ENCODE data around the gene ABCA5. TPM values are rescaled to one million over a fixed set of nuclear protein-coding genes. Genes with fewer than 3 reads are reported as not detected.

ABCA5 gene
- total and polyA plus RNA-seq, 9 of the 15 experiments (the other 6 are each of a cell fraction or from before 2014, with no cell fraction given) = 0.74 to 2.3 (median 1.4) TPM

- no peak for DNase-seq (ENCODE audit: extremely low read depth in 1 of 4, low spot score in 3 of 4)
- no peaks in the 10 kb centered on the region for H3K9me1 ChIP-seq (ENCODE audit: control insufficient read depth, insufficient read depth, low read length)
- no peak for FAIRE-seq
- no peaks in the 10 kb centered on the region for H3K4me1 ChIP-seq (replicated peaks in 1 of 2; ENCODE audit: control insufficient read depth in 2 of 2, insufficient read depth in 2 of 2, low read length in 2 of 2)
- H3K9ac ChIP-seq (ENCODE audit: insufficient read depth in 1 of 2, low read depth in 2 of 2, low read length in 2 of 2) = no peak overlapping the region
- BruUV-seq (replicated peaks) = no TSS peak
- H3K27me3 ChIP-seq (ENCODE audit: control insufficient read depth in 2 of 2, insufficient read depth in 2 of 2, low read length in 2 of 2) = no peaks in the 10 kb centered on the region; a peak in 1 of 5 replicates
- no peaks in the 10 kb centered on the region for H3K79me2 ChIP-seq (ENCODE audit: control insufficient read depth, insufficient read depth, low read length)
- in situ Hi-C loops (cut with MboI) = no loop called here
- H3K9me3 ChIP-seq (replicated peaks; ENCODE audit: control insufficient read depth, insufficient read depth, low read depth, low read length) = no peaks in the 10 kb centered on the region
- H3K4me2 ChIP-seq (ENCODE audit: insufficient read depth, low read length) = no peak overlapping the region
- no peak overlapping the region for H3K4me3 ChIP-seq
- no peak overlapping the region for H3K27ac ChIP-seq (ENCODE audit: extremely low read depth, low read depth, low read length)
- intact Hi-C loops (cut with micrococcal nuclease) = no loop called here
- CTCF ChIA-PET (ENCODE audit: low intra/inter-chr PET ratio) = no interaction called here
- 0% methylated on average over 2 of the region's 2 CpGs for WGBS (ENCODE audit: insufficient coverage, low coverage, missing lambda C conversion rate)
- H2AFZ ChIP-seq (ENCODE audit: low read depth, low read length) = no peak overlapping the region
- POLR2A ChIA-PET = no interaction called here
- H4K20me1 ChIP-seq (replicated peaks; ENCODE audit: control insufficient read depth, insufficient read depth, low read length) = no peaks in the 10 kb centered on the region
- ATAC-seq = no peak
- no peaks in the 10 kb centered on the region for H3K36me3 ChIP-seq (ENCODE audit: control insufficient read depth, insufficient read depth, low read length)
- no peak for TF ChIP-seq RBM17 (IDR thresholded peaks at IDR 0.05; ENCODE audit: borderline replicate concordance, low read depth, low read length)
- TF ChIP-seq JUND (IDR thresholded peaks at IDR 0.05; ENCODE audit: borderline replicate concordance, low read depth, low read length) = no peak
- TF ChIP-seq JUND (tag; IDR thresholded peaks at IDR 0.05; ENCODE audit: borderline replicate concordance, low read depth, low read length) = no peak
- TF ChIP-seq KDM2B (CRISPR knock-in tag; IDR thresholded peaks at IDR 0.05) = no peak
- TF ChIP-seq PCBP2 (IDR thresholded peaks at IDR 0.05; ENCODE audit: low read depth, low read length, poor library complexity, severe bottlenecking) = no peak
- no peak for TF ChIP-seq ZNF212 (CRISPR knock-in tag; IDR thresholded peaks at IDR 0.05)
- no peak for TF ChIP-seq ZFP30 (CRISPR knock-in tag; IDR thresholded peaks at IDR 0.05; ENCODE audit: borderline replicate concordance)
- TF ChIP-seq RAD21 (CRISPR knock-in tag; conservative IDR thresholded peaks at IDR 0.05 in 1 of 2, IDR thresholded peaks at IDR 0.05 in 1 of 2) = no peak
- no peak for TF ChIP-seq SP2 (IDR thresholded peaks at IDR 0.05; ENCODE audit: extremely low read depth, low read depth, low read length, poor library complexity, severe bottlenecking)
- TF ChIP-seq MBD1 (CRISPR knock-in tag; IDR thresholded peaks at IDR 0.05) = no peak
- TF ChIP-seq CHD1 (IDR thresholded peaks at IDR 0.05; ENCODE audit: low read length) = no peak
- no peak for TF ChIP-seq ZMIZ1 (IDR thresholded peaks at IDR 0.05; ENCODE audit: low read depth in 2 of 2, low read length in 2 of 2)
- no peak for TF ChIP-seq SMAD3 (CRISPR knock-in tag; conservative IDR thresholded peaks at IDR 0.05)
- no peak for TF ChIP-seq ZNF785 (CRISPR knock-in tag; IDR thresholded peaks at IDR 0.05)
- no peak for TF ChIP-seq ZNF134 (CRISPR knock-in tag; conservative IDR thresholded peaks at IDR 0.05)
Observed at GRCh38 chr17:69375229-69375628, 48.3 kb upstream of the ABCA5 start.
